GM19452 (cell line): ENCODE data around the gene LSM14A.
"Not testable (repeated sequence)": the region's sequence is repeated elsewhere in the genome, so short reads cannot be mapped to it uniquely, and the experiment has no call there.

Experiments used
- ATAC-seq: cut with Tn5 transposase; IDR thresholded peaks from one replicate; pipeline ENCODE4 v1.9.1; 2021; ENCODE audit not compliant: unreplicated experiment

LSM14A gene

DNA sequence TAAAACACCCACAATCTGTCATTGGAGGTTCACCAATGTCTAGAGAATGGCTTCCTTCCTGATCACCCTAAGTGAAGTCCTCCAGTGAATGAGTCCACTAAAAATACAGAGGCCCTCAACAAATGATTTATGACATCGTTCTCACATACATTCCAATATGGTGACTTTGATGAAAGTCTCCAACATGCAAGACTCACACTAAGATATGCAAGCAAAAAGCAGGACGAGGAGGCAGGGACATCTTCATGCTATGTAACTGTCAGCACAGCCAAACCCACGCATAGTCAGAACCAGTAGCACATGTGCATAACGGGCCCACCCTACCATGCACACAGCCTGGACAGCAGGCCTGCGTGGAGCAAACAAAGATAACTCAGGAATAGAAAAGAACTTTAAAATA, 16.6 kb upstream of the LSM14A start:
- ATAC-seq, result no peak

- not testable (repeated sequence) for ATAC-seq
These were observed 13.3 kb upstream of the LSM14A start for GRCh38 chr19:34158966-34159365.

GRCh38 chr19:34159541-34159940, 12.8 kb upstream of the LSM14A start:
- ATAC-seq, result not testable (repeated sequence)

DNA sequence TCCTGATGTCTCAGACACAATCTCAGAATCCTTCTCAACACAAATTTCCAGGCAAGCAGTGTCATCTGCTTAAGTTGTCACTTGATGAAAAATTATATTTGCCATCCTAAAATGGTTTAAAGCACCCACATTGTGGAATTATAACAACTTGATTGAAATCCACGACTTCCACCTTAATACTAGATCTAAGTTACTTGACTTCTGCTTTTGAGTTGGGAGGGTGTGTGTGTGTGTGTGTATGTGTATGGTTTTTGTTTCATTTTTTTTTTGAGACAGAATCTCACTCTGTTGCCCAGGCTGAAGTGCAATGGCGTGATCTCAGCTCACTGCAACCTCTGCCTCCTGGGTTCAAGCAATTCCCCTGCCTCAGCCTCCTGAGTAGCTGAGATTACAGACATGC, 10.4 kb upstream of the LSM14A start:
- ATAC-seq, result not testable (repeated sequence)

DNA sequence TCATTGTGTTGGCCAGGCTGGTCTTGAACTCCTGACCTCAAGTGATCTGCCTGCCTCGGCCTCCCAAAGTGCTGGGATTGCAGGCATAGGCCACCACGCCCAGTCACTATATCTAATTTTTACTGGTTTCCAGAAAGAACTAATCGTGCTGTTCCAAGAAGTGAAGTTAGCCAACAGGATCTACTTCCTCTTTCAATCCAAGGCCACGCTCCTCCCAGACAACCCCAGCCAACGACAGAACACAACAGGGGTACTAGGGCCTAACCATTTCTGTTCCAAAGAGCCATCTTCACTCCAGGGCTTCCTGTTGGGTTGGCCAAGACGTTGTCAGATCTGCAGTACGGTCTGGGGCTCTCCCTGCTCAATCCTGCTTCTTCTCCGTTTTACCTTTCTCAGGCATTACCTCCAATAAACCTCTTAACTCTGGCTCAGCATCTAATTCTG, 7.0 kb upstream of the LSM14A start:
- ATAC-seq, result no peak

GRCh38 chr19:34169475-34170199, 2.7 kb upstream of the LSM14A start:
- ATAC-seq, result not testable (repeated sequence)

DNA sequence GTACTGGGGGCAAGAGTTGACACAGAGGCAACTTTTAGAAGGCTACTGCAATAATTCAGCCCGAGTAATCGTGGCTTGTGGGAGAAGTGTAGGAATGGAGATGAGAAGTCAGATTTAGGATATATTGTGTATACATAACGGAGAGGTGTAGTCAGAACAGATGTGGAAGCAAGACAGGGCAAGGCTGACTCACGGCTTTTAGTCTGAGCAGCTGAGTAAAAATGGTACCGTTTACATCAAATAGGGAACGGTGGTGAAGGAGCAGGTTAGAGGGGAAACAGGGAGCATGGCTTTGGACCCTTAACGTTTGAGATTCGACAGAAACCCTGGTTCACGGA, 796 bp upstream of the LSM14A start:
- ATAC-seq, result peak; percentile 8

- ATAC-seq, result peak; percentile 39
These were observed 423 bp downstream of the LSM14A start for GRCh38 chr19:34172661-34173192.

DNA sequence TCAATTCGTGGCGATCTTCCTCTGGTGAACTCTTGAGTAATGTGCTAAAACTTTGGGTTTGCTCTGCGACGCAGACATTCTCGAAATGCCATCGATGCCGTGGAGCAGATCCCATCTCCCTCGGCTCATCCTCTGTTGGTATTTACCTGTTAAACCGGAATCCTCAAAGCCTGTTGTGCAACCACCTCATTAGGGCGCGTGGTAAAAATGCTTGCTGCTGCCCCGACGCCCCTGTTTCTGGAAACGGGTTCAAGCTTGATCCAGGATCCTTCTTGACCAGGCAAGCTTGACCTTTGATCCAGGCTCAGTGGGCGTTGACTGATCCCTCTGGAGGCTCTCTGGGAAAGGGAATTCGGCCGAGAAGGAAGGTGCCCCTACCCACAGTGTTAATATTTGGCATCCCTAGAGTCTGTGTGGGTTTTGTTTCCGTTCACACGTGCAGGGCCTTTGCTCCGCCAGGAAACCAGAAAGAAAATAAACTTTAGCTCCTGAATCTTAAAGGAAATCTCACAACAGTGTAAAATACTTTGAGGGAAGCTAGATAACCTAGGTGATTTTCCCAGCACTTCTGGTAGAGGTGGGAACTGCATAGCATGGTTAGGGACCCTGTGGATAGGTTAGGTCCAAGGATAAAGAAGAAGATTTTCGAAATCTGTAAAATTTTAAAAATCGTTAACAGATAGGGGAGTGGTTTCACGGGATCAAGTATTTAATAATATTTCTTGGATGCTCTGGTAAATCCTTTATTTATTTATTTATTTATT, 1.1 kb downstream of the LSM14A start:
- no peak for ATAC-seq

- not testable (repeated sequence) for ATAC-seq
These were observed 2.9 kb downstream of the LSM14A start for GRCh38 chr19:34175173-34175572.

DNA sequence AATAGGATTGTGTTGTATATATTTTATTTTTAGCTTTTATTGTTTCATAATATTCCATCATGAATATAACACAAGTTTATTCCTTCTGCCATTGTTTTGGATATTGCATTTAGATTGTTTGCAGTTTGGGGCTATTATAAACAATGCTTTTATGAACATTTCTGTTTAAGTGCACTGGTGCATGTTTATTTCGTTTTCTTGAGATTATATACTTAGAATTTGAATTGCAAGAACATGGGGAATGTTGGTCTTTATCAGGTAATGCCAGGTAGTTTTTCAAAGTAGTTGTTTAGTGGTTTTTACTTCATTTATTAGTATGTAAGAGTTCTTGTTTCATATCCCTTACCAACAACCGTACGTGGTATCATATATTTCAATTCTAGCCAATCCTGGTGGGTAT, 4.3 kb downstream of the LSM14A start:
- ATAC-seq, result no peak

DNA sequence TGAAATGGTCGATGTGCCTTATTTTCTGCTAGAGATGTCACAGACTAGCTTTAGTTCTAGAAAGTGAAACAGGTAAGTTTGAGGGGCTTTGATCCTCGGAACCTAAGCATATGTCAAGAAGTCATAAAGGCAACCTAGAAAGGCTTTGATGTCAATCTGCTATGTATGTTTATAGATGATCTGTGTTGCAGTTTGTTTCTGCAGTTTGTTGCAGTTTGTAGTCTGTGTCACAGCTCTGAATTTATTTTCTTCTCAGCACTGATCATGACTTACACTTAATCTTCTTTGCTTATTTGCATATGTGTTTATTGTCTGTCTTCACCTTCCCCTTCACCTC, 5.9 kb downstream of the LSM14A start:
- no peak for ATAC-seq

DNA sequence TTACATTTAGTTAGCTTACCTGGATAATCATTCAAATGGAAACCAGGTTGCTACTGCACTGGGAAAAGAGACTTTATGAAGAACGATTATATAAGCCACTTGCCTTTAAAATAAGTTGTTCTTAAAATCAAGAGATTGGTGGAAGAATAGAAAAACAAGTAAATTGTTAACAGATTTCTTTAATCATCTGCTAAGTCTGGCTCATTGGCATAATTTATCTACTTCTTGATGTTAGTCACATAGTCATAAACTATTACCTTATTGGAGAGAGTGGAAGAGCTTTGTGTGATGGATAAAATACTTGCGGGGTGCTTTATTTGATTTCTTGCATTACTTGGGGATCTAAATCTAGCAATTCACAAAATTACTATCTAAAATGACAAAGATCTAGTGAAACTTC, 6.8 kb downstream of the LSM14A start:
- no peak for ATAC-seq

DNA sequence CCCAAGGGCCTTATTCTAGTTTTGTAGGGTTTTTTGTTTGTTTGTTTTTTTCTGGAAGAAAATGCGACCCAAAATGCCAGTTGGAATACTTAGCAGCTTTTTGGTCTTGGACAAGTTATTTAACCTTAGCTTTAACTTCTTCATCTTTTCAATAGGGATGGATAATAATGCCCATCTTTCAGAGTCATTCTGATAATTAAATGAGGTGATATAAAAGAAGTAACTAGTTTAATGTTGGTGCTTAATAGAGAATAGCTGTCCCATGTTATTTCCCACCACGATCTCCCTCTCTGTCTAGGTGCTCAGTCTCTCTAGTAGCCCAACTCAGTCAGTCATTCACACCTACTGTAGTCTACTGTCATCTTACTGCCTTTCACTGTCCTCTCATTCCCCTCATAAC, 8.0 kb downstream of the LSM14A start:
- ATAC-seq, result no peak

DNA sequence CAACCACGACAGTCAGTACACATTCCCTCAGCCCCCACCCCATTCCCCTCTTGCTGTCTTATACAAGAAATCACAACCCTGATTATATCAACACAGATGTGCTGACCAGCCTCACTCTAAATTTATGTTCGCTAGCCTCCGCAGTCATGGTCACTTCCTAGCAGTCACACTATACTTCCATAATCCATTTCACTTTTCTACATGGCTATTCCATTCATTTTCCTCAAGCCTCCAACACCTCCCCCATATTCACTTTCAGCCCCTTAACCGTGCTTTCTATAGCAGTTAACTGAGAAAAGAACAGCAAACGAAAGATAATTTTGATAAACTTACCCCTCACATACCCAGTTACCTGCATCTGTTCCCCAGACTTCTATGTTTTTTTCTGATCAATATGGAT, 8.4 kb downstream of the LSM14A start:
- no peak for ATAC-seq

DNA sequence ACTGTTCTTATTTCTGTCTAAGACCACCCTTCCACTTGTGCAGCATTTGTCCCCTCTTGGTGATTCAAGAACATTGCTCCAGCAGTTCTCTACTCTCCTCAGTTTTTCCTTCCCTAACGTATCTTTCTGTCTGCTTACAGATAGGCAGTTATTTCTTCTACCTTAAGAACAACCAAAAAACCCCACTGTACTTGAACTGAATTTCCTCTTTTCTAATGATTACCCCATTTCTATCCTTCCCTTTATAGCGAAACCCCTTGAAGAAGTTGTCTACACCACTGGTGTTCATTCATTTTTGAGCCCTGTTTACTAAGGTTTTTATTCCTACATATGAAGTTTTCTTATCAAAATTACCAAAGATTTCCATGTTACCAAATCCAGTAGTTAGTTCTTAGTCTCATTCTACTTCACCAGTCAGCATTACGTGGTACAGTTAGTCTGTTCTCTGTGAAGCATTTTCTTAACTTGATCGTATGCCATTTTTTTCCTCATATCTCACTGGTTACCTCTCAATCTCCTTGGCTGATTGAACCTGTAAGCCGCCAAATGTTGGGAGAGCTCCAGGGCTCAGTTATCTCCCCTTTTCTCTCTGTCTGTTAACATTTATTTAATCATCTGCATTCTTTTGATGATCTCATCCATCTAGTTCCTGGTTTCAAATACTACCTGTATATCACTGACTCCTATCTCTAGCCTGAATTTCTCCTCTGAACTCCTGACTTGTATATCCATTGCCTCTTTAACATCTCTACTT, 9.0 kb downstream of the LSM14A start:
- ATAC-seq, result no peak

DNA sequence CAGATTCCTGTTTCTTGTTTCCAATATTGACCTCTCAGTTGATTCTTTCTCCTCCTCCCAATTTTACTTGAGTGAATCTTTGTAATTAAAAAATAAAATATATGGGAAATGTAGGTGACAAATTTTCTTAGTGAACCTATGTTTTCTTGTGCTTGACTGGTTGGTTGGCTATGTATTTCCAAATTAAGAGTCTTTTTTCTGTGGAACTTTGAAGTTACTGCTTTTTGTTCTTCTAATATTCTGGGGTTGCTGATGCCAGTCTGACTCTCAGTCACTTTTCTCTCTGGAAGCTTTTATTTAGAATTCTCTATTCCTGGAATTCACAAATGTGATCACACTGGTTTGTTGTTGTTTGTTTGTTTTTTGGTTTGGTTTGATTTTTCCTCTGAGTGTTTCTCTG, 9.8 kb downstream of the LSM14A start:
- ATAC-seq, result no peak

DNA sequence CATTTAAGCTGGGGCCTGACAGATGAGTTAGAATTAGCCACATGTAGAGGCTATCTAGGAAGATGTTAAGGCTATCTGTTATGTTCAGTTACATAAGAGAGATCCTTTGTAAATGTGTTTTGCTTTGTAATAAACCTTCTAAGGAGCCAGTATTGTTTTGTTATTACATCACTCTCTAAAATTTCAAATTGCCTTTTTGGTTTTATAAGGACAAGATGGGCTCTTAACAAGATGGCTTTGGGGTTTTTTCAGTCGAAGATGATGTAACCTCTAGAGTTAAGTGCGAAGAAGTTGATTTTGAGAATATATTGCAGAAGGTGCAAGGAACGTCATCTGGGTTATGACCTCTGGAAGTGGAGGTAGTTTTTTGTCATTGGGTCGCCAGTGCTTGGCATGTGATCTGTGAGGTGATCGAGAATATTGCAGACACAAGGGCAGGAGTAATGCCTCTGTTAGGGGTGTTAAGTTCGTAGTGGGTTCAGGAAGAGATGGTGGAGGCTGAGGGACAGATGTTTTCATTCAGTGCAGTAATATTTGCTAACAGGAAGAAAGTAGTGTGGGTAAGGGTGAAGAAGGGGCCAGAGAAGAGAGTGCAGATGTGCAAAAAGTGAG, 12.7 kb downstream of the LSM14A start:
- ATAC-seq, result no peak

DNA sequence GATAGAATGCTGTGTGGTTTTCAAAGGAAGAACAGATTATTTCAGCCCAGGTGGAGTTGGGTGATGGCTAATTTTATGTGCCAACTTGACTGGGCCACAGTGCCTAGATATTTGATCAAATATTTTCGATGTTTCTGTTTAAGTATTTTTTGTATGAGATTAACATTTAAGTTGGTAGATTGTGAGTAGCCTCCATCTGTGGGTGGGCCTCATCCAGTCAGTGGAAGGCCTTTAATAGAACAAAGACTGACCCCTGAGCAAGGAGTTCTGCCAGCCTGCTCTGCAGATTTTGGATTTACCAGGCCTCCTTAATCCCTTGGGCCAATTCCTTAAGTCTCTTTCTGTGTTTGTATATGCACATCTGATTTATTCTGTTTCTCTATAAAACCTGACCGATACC, 13.9 kb downstream of the LSM14A start:
- ATAC-seq, result no peak

DNA sequence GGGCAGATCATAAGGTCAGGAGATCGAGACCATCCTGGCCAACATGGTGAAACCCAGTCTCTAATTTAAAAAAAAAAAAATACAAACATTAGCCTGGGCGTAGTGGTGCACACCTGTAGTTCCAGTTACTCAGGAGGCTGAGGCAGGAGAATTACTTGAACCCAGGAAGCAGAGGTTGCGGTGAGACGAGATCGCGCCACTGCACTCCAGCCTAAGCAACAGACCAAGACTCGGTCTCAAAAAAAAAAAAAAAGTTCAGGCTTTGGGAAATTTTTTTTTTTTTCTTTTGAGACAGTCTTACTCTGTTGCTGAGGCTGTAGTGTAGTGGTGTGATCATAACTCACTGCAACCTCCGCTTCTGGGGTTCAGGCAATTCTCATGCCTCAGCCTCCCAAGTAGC, 14.7 kb downstream of the LSM14A start:
- ATAC-seq, result no peak

DNA sequence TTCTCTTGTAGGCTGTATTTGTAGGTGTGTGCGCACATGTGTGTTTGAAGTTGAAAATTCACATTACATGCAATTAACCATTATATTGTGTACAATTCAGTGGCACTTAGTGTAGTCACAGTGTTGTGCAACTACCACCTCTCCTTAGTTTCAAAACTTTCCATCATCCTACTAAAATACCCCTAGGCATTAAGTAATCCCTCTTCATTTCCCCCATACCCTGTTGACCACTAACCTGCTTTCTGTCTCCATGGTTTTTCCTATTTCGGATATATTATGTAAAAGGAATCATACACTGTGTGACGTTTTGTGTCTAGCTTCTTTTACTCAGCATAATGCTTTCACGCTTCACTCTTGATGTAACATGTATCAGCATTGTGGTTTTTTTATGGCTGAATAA, 16.1 kb downstream of the LSM14A start:
- ATAC-seq, result no peak
